GM12891 (cell line): ENCODE results near the gene ARHGAP5.

ENCODE experiments used
- POLR2A ChIP-seq: IDR thresholded peaks from 2 replicates; pipeline ENCODE4 v1.6.1; 2011; ENCODE audit warnings: low read depth, low read length, control low read depth
- POLR2AphosphoS5 ChIP-seq: IDR thresholded peaks from 2 replicates; pipeline ENCODE4 v1.6.1; 2011; ENCODE audit warnings: low read depth, low read length, control low read depth
- SPI1 ChIP-seq: IDR thresholded peaks from 2 replicates; pipeline ENCODE4 v1.6.1; 2011; ENCODE audit warnings: low read depth, low read length, control low read depth
- TAF1 ChIP-seq: IDR thresholded peaks from 2 replicates; pipeline ENCODE4 v1.6.1; 2011; ENCODE audit warnings: low read depth, low read length, control low read depth

GRCh38 chr14:32201193-32201815, 124.2 kb downstream of the ARHGAP5 start:
- no peak for TF ChIP-seq POLR2A
- no peak for TF ChIP-seq POLR2AphosphoS5
- no peak for TF ChIP-seq TAF1
- no peak for TF ChIP-seq SPI1
